Neutrophil (primary cell): ENCODE results near the gene GRIA3.

Experiments
- H3K27ac ChIP-seq: fragments of 200-600 bp; sonication (generic); 2 replicates; pipeline ENCODE4 v1.5.1; 2016; ENCODE audit warnings: mild to moderate bottlenecking, moderate library complexity
- H3K27me3 ChIP-seq: fragments of 200-600 bp; sonication (generic); 2 replicates; pipeline ENCODE4 v1.6.0; 2016; ENCODE audit warnings: mild to moderate bottlenecking
- H3K36me3 ChIP-seq: fragments of 200-600 bp; sonication (generic); 2 replicates; pipeline ENCODE4 v1.5.1; 2017
- H3K4me1 ChIP-seq, 2 experiments: fragments of 200-600 bp in 1 of 2; sonication (generic) in 1 of 2; 1 replicate in 1 of 2; 2 replicates in 1 of 2; pipeline versions ENCODE4 v1.5.1 to v1.6.1; 2013 to 2016; ENCODE audit warnings: low read depth in 1 of 2, low read length in 1 of 2, mild to moderate bottlenecking in 1 of 2, moderate library complexity in 1 of 2; ENCODE audit not compliant: control insufficient read depth in 1 of 2, insufficient read depth in 1 of 2
- H3K4me3 ChIP-seq, 2 experiments: fragments of 200-600 bp in 1 of 2; sonication (generic) in 1 of 2; 1 replicate in 1 of 2; 2 replicates in 1 of 2; pipeline ENCODE4 v1.5.1; 2013 to 2016; ENCODE audit warnings: low read depth in 1 of 2, low read length in 1 of 2, mild to moderate bottlenecking in 1 of 2, moderate library complexity in 1 of 2
- H3K9me3 ChIP-seq: fragments of 200-600 bp; sonication (generic); 2 replicates; pipeline ENCODE4 v1.5.1; 2016
- CTCF ChIP-seq: fragments of 200-600 bp; sonication (generic); IDR thresholded peaks from 2 replicates; pipeline ENCODE4 v1.5.1; 2016; ENCODE audit warnings: antibody characterized with exemption

GRIA3 gene

GRCh38 chrX:123313486-123313885, 129.4 kb downstream of the GRIA3 start:
- Histone ChIP-seq H3K27me3 (no peaks in the 10 kb centered on the region), H3K9me3 (no peaks in the 10 kb centered on the region), H3K36me3 (no peaks in the 10 kb centered on the region), H3K4me3 (no peak overlapping the region), H3K27ac (no peak overlapping the region), H3K4me1 (no peaks in the 10 kb centered on the region)
- no peak for TF ChIP-seq CTCF

- H3K36me3 ChIP-seq = no peaks in the 10 kb centered on the region
- H3K27me3 ChIP-seq = no peaks in the 10 kb centered on the region
- H3K27ac ChIP-seq = no peak overlapping the region
- H3K4me1 ChIP-seq = no peaks in the 10 kb centered on the region
- no peak overlapping the region for H3K4me3 ChIP-seq
- no peaks in the 10 kb centered on the region for H3K9me3 ChIP-seq
- no peak for TF ChIP-seq CTCF
Measured at GRCh38 chrX:123320622-123321021, 136.5 kb downstream of the GRIA3 start.

GRCh38 chrX:123322536-123322935, 138.5 kb downstream of the GRIA3 start:
- H3K27me3 ChIP-seq = no peaks in the 10 kb centered on the region
- TF ChIP-seq CTCF = no peak
- H3K9me3 ChIP-seq = no peaks in the 10 kb centered on the region
- H3K4me3 ChIP-seq = no peak overlapping the region
- no peaks in the 10 kb centered on the region for H3K4me1 ChIP-seq
- H3K36me3 ChIP-seq = no peaks in the 10 kb centered on the region
- H3K27ac ChIP-seq = no peak overlapping the region

GRCh38 chrX:123324625-123325024, 140.5 kb downstream of the GRIA3 start:
- no peaks in the 10 kb centered on the region for H3K27me3 ChIP-seq
- no peak overlapping the region for H3K27ac ChIP-seq
- no peaks in the 10 kb centered on the region for H3K36me3 ChIP-seq
- TF ChIP-seq CTCF = no peak
- H3K4me1 ChIP-seq = no peaks in the 10 kb centered on the region
- no peaks in the 10 kb centered on the region for H3K9me3 ChIP-seq
- no peak overlapping the region for H3K4me3 ChIP-seq

GRCh38 chrX:123330229-123330942, 146.3 kb downstream of the GRIA3 start:
- Histone ChIP-seq H3K27ac (no peak overlapping the region), H3K4me3 (no peak overlapping the region), H3K9me3 (no peaks in the 10 kb centered on the region), H3K4me1 (no peaks in the 10 kb centered on the region), H3K27me3 (no peaks in the 10 kb centered on the region), H3K36me3 (no peaks in the 10 kb centered on the region)
- no peak for TF ChIP-seq CTCF

GRCh38 chrX:123331349-123331748, 147.3 kb downstream of the GRIA3 start:
- Histone ChIP-seq H3K4me1 (no peaks in the 10 kb centered on the region), H3K27me3 (no peaks in the 10 kb centered on the region), H3K27ac (no peak overlapping the region), H3K36me3 (no peaks in the 10 kb centered on the region), H3K4me3 (no peak overlapping the region), H3K9me3 (no peaks in the 10 kb centered on the region)
- TF ChIP-seq CTCF = no peak
